Spleen (tissue), 11 donors: Measurements from ENCODE around the gene CACNA2D2. TPM values are rescaled to one million over a fixed set of nuclear protein-coding genes. Genes with fewer than 3 reads are reported as not detected.

Experiments used
- DNase-seq: peaks from one replicate; pipeline ENCODE4 v3.0.0-alpha.2; 2020
- H3K27ac ChIP-seq, 8 donors: fragments of 200-600 bp; sonication (generic) in 7 of 8; 1 replicate in 4 of 8; 2 replicates in 4 of 8; pipeline versions ENCODE4 v1.5.0 to v1.8.0; 2016 to 2021; ENCODE audit warnings: inconsistent platforms in 4 of 8, mild to moderate bottlenecking in 4 of 8, moderate library complexity in 1 of 8
- H3K27me3 ChIP-seq, 7 donors: fragments of 200-600 bp; sonication (generic) in 6 of 7; replicated peaks in 1 of 7; 1 replicate in 4 of 7; 2 replicates in 3 of 7; pipeline versions ENCODE4 v1.5.0 to v1.8.0; 2016 to 2021; ENCODE audit warnings: inconsistent platforms in 3 of 7, mild to moderate bottlenecking in 1 of 7
- H3K36me3 ChIP-seq, 6 donors: fragments of 200-600 bp; sonication (generic) in 5 of 6; 1 replicate in 4 of 6; 2 replicates in 2 of 6; pipeline versions ENCODE4 v1.5.0 to v1.8.0; 2016 to 2021; ENCODE audit warnings: inconsistent platforms in 2 of 6
- H3K4me1 ChIP-seq, 6 donors: fragments of 200-600 bp; sonication (generic) in 5 of 6; 1 replicate in 3 of 6; 2 replicates in 3 of 6; pipeline versions ENCODE4 v1.5.0 to v1.8.0; 2016 to 2021; ENCODE audit warnings: inconsistent platforms in 3 of 6
- H3K4me3 ChIP-seq, 8 donors: fragments of 200-600 bp; sonication (generic) in 7 of 8; 1 replicate in 4 of 8; 2 replicates in 4 of 8; pipeline versions ENCODE4 v1.5.0 to v1.8.0; 2016 to 2021; ENCODE audit warnings: inconsistent platforms in 4 of 8, mild to moderate bottlenecking in 4 of 8, moderate library complexity in 2 of 8
- H3K9me3 ChIP-seq, 8 donors: fragments of 200-600 bp; sonication (generic) in 7 of 8; 1 replicate in 4 of 8; 2 replicates in 4 of 8; pipeline versions ENCODE4 v1.5.0 to v1.8.0; 2016 to 2021; ENCODE audit warnings: inconsistent platforms in 4 of 8
- POLR2A ChIP-seq, 3 donors: fragments of 450-650 bp; IDR thresholded peaks; one replicate each; pipeline ENCODE4 v1.5.1; 2017; ENCODE audit warnings: antibody characterized with exemption in 3 of 3, mild to moderate bottlenecking in 1 of 3
- POLR2AphosphoS5 ChIP-seq, 3 donors: sonication (generic); formaldehyde crosslinking; IDR thresholded peaks; one replicate each; pipeline ENCODE4 v1.5.1; 2017; ENCODE audit warnings: antibody characterized with exemption in 3 of 3
- WGBS, 5 donors: extraction: QIAGEN DNeasy Blood & Tissue Kit in 3 of 5; methylation state at CpG; one replicate each; pipeline versions ENCODE4 v1.1.5 to v1.1.7; 2013 to 2018; 5-methylcytosine and 5-hydroxymethylcytosine counted together
- intact Hi-C: fragments of 100-400 bp; cut with DNase I; formaldehyde crosslinking; loops from one replicate; pipeline ENCODE4 v1.15.0; 2023; ENCODE audit warnings: low total_unique reads
- polyA plus RNA-seq, 3 donors: library from polyadenylated mRNA; stranded (reverse); fragments of 200-250 nt; gene quantifications; one replicate each; pipeline ENCODE4 v1.2.1, GENCODE V29; 2013
- total RNA-seq, 7 donors: library from RNA; depleted of rRNA in 3 of 7; stranded (reverse); fragments of >200 nt in 3 of 7; fragmentation: NEBNext Ultra II Directional in 4 of 7; extraction: Animal tissue kit (Norgen Biotek cat#: 25700) in 4 of 7; gene quantifications; one replicate each; pipeline versions ENCODE4 v1.1.0 to v1.2.1, GENCODE V29; 2016 to 2021
- TF ChIP-seq, protein P1 (sequence below), 11 experiments: fragments of 200-600 bp in 7 of 11; fragments of 450-650 bp in 4 of 11; sonication (generic) in 4 of 11; IDR thresholded peaks in 8 of 11; conservative IDR thresholded peaks in 3 of 11; 1 replicate in 7 of 11; 2 replicates in 4 of 11; pipeline versions ENCODE4 v1.4.0 to v1.8.0; 2016 to 2021; ENCODE audit warnings: antibody characterized with exemption in 11 of 11, inconsistent platforms in 4 of 11, mild to moderate bottlenecking in 1 of 11
- donor health status: healthy with polysubstance abuse.
- donor health status: DM: no; HTN: no; CAD: no; lungs with moderate emphysema.
- donor health status: DM: no; HTN: no; CAD: no.
- donor health status: Bipolar disorder and iron deficiency.
- donor health status: healthy.
- donor health status: DM: no; HTN: no; CAD: no.
- donor health status: DM: yes; HTN: yes; CAD: no.

The CACNA2D2 gene
- total and polyA plus RNA-seq, 10 donors: 0.24 to 3.2 (median 1.2) TPM

DNA sequence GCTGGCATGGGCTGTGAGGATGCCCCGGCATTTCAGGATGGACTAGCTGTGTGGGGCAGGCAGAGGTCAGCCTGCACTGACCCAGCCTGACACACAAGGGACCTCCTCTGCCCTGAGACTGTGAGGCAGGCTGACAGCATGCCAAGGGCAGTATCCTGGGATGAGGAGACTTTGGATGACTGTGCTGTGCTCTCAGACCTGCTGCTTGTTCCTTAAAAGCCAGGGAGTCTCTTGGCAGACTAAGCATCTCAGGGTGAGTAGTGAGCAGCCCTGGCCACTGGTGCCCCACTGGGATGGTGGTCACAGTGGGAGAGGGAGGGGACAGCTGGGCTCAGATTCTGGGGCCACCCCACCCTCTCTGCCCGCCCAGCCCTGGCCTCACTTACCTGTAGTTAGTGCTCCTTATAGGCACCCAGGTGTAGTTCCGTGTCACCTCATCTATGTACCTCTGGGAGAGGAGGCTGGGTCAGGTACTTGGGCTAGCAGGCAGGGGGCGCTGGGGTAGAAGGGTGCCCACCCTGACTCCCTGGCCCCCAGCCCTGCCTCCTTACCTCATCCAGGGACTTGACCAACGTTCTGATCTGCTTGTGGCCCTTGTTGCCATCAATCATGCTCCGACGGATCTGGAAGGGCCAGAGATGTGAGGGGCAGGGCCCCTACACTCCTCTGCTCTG, 128.0 kb downstream of the CACNA2D2 start:
- DNase-seq: no peak
- Histone ChIP-seq H3K27ac (no peak overlapping the region), H3K36me3 (no peaks in the 10 kb centered on the region), H3K4me3 (no peak overlapping the region), H3K4me1 (no peaks in the 10 kb centered on the region), H3K27me3 (peaks cover 0 to 14% (median 0%) of the 10 kb centered on the region in 7 donors), H3K9me3 (no peaks in the 10 kb centered on the region)
- TF ChIP-seq, protein P1, sequence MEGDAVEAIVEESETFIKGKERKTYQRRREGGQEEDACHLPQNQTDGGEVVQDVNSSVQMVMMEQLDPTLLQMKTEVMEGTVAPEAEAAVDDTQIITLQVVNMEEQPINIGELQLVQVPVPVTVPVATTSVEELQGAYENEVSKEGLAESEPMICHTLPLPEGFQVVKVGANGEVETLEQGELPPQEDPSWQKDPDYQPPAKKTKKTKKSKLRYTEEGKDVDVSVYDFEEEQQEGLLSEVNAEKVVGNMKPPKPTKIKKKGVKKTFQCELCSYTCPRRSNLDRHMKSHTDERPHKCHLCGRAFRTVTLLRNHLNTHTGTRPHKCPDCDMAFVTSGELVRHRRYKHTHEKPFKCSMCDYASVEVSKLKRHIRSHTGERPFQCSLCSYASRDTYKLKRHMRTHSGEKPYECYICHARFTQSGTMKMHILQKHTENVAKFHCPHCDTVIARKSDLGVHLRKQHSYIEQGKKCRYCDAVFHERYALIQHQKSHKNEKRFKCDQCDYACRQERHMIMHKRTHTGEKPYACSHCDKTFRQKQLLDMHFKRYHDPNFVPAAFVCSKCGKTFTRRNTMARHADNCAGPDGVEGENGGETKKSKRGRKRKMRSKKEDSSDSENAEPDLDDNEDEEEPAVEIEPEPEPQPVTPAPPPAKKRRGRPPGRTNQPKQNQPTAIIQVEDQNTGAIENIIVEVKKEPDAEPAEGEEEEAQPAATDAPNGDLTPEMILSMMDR (IDR thresholded peaks at IDR 0.05 in 8 of 11, conservative IDR thresholded peaks at IDR 0.05 in 3 of 11): no peak
- TF ChIP-seq POLR2A (IDR thresholded peaks at IDR 0.05): no peak
- no peak for TF ChIP-seq POLR2AphosphoS5 (IDR thresholded peaks at IDR 0.05)
- WGBS, 5 donors: 70 to 89% (median 80%) methylated on average over 5 to 7 of the region's 7 CpGs
- intact Hi-C loops: no loop called here

- H3K27ac ChIP-seq: no peak overlapping the region
- H3K4me3 ChIP-seq: no peak overlapping the region
- H3K9me3 ChIP-seq: no peaks in the 10 kb centered on the region
- DNase-seq: no peak
- H3K27me3 ChIP-seq: peaks cover 0 to 14% (median 0%) of the 10 kb centered on the region in 7 donors
- WGBS, 5 donors: 71 to 84% (median 76%) methylated on average over 18 to 22 of the region's 22 CpGs
- intact Hi-C loops: no loop called here
- H3K36me3 ChIP-seq: no peaks in the 10 kb centered on the region
- H3K4me1 ChIP-seq: no peaks in the 10 kb centered on the region
- TF ChIP-seq POLR2A (IDR thresholded peaks at IDR 0.05) (no peak), POLR2AphosphoS5 (IDR thresholded peaks at IDR 0.05) (no peak)
- TF ChIP-seq, protein P1 (IDR thresholded peaks at IDR 0.05 in 8 of 11, conservative IDR thresholded peaks at IDR 0.05 in 3 of 11): no peak
These were observed 128.8 kb downstream of the CACNA2D2 start for GRCh38 chr3:50374363-50375257.

DNA sequence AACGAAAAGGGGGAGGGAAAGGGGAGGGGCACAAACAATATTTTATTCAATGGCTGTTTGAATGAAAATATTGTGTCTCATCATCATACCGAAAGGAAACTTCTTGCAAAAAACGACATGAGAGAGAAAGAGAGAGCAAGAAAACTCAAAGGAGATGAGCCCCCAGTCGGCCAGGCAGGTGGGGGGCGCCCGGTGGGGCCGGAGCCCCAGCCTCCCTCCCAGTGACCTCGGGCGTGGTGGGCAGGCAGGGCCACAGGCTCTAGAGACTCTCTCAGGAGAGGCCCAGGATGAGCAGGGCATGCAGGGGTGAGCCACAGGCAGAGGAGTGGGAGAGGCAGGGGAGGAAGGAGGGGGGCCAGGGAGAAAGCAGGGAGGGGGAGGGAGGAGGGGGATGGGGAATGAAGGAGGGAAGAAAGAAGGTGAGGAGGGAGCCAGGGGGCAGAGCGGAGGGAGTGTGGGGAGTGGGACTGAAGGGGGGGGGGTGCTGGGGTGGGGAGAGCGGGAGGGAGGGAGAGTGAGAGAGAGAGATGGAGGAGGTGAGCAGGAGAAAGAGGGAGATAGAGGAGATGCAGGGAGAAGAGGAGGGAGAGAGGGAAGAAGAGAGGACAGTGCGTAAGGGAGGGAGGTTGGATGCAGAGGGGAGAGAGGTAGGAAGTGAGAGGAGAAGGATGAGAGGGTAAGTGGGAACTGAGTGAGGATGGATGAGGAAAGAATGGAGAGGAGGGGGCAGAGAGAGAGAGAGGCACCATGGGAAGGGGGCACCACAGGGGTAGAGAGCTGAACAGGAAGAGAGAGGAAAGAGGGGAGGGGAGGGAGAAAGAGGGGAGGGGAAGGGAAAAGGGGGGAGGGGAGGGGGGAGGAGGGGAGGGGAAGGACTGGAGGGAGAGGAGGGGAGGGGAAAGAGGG, 130.0 kb downstream of the CACNA2D2 start:
- Histone ChIP-seq H3K27ac (no peak overlapping the region), H3K9me3 (no peaks in the 10 kb centered on the region), H3K27me3 (peaks cover 0 to 14% (median 0%) of the 10 kb centered on the region in 7 donors), H3K4me3 (no peak overlapping the region), H3K36me3 (no peaks in the 10 kb centered on the region), H3K4me1 (no peaks in the 10 kb centered on the region)
- DNase-seq: no peak
- intact Hi-C loops: no loop called here
- TF ChIP-seq, protein P1 (IDR thresholded peaks at IDR 0.05 in 8 of 11, conservative IDR thresholded peaks at IDR 0.05 in 3 of 11): no peak
- no peak for TF ChIP-seq POLR2A (IDR thresholded peaks at IDR 0.05)
- TF ChIP-seq POLR2AphosphoS5 (IDR thresholded peaks at IDR 0.05): no peak
- WGBS, 5 donors: 53 to 65% (median 60%) methylated on average over 12 of the region's 12 CpGs
